ENCODE data around the gene HSPD1.

The HSPD1 gene

DNA sequence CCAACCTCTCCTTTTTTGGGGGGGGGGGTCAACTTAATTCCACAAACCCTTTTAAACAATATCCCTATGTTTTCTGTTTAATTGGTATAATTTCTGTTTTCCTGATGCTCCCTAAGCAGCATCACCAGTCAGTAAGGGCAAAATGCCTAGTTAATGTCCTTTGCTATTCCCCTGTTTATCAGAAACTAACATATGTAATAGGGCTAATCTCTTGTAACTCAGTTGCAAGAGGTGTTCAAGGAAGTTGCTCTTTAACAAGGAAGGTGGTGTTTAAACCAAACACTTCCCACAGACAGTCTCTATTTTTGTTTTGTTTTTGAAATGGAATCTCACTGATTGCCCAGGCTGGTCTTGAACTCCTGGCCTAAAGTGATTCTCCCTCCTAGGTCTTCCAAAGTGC lies 52.8 kb downstream of the HSPD1 start:
- no peaks in the 10 kb centered on the region for H3K9me3 ChIP-seq
- H3K27me3 ChIP-seq: no peaks in the 10 kb centered on the region
- H3K36me3 ChIP-seq: no peaks in the 10 kb centered on the region
- TF ChIP-seq, protein P1, sequence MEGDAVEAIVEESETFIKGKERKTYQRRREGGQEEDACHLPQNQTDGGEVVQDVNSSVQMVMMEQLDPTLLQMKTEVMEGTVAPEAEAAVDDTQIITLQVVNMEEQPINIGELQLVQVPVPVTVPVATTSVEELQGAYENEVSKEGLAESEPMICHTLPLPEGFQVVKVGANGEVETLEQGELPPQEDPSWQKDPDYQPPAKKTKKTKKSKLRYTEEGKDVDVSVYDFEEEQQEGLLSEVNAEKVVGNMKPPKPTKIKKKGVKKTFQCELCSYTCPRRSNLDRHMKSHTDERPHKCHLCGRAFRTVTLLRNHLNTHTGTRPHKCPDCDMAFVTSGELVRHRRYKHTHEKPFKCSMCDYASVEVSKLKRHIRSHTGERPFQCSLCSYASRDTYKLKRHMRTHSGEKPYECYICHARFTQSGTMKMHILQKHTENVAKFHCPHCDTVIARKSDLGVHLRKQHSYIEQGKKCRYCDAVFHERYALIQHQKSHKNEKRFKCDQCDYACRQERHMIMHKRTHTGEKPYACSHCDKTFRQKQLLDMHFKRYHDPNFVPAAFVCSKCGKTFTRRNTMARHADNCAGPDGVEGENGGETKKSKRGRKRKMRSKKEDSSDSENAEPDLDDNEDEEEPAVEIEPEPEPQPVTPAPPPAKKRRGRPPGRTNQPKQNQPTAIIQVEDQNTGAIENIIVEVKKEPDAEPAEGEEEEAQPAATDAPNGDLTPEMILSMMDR (IDR thresholded peaks at IDR 0.05): no peak
- no peak overlapping the region for H3K4me3 ChIP-seq (ENCODE audit: low read depth in 1 of 2, low read length in 1 of 2)
- H3K27ac ChIP-seq: peak overlapping the region; percentile 69
- H3K4me1 ChIP-seq (ENCODE audit: control insufficient read depth in 1 of 2, insufficient read depth in 1 of 2, low read depth in 1 of 2, low read length in 1 of 2): peaks cover 46 to 49% of the 10 kb centered on the region in 2 experiments

DNA sequence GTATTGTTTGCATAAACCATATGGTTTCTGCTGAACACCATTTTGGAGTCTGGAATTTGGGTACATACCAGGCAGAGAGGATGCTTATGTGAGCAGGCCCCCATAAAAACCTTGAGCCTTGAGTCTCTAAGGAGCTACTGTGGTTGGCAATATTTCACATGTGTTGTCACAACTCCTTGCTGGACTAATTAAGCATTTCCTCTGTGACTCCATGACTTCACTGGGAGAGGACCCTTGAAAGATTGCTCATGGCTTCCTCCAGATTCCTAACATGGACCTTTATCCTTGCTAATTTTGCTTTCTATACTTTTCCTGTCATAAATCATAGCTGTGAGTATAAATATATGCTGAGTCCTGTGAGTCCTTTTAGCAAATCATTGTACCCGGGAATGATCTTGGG lies 53.9 kb downstream of the HSPD1 start:
- Histone ChIP-seq H3K9me3 (no peaks in the 10 kb centered on the region), H3K4me1 (ENCODE audit: control insufficient read depth in 1 of 2, insufficient read depth in 1 of 2, low read depth in 1 of 2, low read length in 1 of 2) (peaks cover 51 to 55% of the 10 kb centered on the region in 2 experiments)

DNA sequence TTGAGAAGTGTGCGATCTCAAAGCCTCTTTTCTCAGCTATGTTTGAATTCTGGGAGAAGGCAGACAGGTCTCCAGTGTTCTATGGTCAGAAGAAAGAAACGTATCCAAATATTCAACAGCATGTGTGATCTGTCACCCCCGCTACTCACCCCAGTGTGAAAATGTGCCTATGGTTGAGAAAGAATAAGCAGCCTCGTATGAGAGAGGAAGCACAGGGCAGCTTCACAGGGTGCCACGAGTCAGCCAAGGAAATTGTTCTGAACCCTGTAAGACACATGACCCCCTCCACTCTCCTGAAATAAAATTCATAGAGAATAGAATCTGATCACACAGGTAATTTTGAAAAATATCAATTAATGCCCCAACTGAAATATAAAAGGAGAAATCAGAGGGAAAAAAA lies 56.8 kb downstream of the HSPD1 start:
- Histone ChIP-seq H3K4me1 (ENCODE audit: control insufficient read depth in 1 of 2, insufficient read depth in 1 of 2, low read depth in 1 of 2, low read length in 1 of 2) (peaks cover 51 to 55% of the 10 kb centered on the region in 2 experiments), H3K36me3 (no peaks in the 10 kb centered on the region), H3K27ac (peak overlapping the region; percentile 69), H3K9me3 (no peaks in the 10 kb centered on the region), H3K27me3 (no peaks in the 10 kb centered on the region), H3K4me3 (ENCODE audit: low read depth in 1 of 2, low read length in 1 of 2) (no peak overlapping the region)
- TF ChIP-seq, protein P1 (IDR thresholded peaks at IDR 0.05): no peak

More for the DNA sequence above, 53.9 kb downstream of the HSPD1 start:
- Histone ChIP-seq H3K27ac (peak overlapping the region; percentile 69), H3K27me3 (no peaks in the 10 kb centered on the region), H3K36me3 (no peaks in the 10 kb centered on the region), H3K4me3 (ENCODE audit: low read depth in 1 of 2, low read length in 1 of 2) (no peak overlapping the region)
- TF ChIP-seq, protein P1 (IDR thresholded peaks at IDR 0.05): no peak

DNA sequence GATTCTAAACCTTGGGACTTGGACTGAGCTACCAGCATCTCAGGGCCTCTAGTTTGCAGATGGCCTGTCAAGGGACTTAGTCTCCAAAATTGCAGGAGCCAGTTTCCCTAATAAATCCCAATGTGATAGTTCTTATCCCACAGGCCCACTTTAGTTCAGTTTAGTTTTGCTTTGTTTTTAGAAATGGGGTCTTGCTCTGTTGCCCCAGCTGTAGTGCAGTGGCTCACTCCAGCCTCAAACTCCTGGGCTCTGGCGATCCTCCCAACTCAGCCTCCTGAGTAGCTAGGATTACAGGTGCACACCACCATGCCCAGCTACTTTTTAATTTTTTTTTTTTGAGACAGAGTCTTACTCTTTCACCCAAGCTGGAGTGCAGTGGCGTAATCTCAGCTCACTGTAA lies 62.3 kb downstream of the HSPD1 start:
- no peaks in the 10 kb centered on the region for H3K36me3 ChIP-seq
- no peaks in the 10 kb centered on the region for H3K27me3 ChIP-seq
- no peak overlapping the region for H3K27ac ChIP-seq
- H3K4me1 ChIP-seq (ENCODE audit: control insufficient read depth in 1 of 2, insufficient read depth in 1 of 2, low read depth in 1 of 2, low read length in 1 of 2): peaks cover 35 to 41% of the 10 kb centered on the region in 2 experiments
- H3K9me3 ChIP-seq: no peaks in the 10 kb centered on the region
- TF ChIP-seq, protein P1 (IDR thresholded peaks at IDR 0.05): no peak
- no peak overlapping the region for H3K4me3 ChIP-seq (ENCODE audit: low read depth in 1 of 2, low read length in 1 of 2)

Measured in neutrophil (primary cell).